Forelimb muscle (tissue), 1 donor: Measurements from ENCODE around the gene GALNT17. TPM values are rescaled to one million over a fixed set of nuclear protein-coding genes. Genes with fewer than 3 reads are reported as not detected.
A peak's percentile ranks its signal among the peaks of the same experiment; 100 is the strongest.

Source experiments
- DNase-seq: peaks from one replicate; pipeline ENCODE4 v3.0.0-alpha.2; 2013; ENCODE audit warnings: low read depth
- polyA plus RNA-seq: library from polyadenylated mRNA; unstranded; fragments of 120-200 nt; gene quantifications from one replicate; pipeline ENCODE4 v1.2.1, GENCODE V29; 2013; ENCODE audit not compliant: insufficient read length

The GALNT17 gene
- polyA plus RNA-seq, 1 donor: 35.4 TPM

DNA sequence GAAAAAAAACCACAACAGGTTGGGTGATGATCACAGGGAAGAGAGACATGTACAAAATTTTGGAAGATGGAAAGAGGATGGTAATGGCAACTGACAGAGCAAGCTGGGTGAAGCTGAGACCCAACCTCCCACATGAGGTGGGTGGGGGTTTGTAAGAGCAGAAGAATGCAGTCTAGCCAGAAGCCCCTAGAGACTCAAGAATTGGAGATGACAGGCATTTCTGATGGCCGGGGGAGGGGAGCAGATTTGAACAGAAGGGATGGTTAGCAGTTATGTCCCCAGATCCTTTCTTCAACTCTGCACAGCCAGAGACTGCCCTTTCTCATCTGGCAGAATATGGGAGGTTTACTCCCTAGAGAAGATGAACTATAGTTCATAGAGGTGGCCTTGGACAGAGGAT is 208.0 kb downstream of the GALNT17 start:
- no peak for DNase-seq

DNA sequence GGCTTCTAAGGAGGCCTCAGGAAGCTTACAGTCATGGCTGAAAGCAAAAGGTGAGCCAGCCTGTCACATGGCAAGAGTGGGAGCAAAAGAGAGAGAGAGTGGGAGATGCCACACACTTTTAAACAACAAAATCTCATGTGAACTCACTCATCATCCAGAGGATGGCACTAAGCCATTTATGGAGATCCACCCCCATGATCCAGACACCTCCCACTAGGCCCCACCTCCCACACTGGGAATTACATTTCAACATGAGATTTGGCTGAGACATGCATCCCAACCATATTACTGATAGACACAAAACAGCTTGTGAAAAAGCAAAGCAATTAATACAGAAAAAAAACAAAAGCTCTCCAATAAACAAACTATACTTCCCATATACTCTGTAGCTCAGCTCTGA is 210.3 kb downstream of the GALNT17 start:
- no peak for DNase-seq

DNA sequence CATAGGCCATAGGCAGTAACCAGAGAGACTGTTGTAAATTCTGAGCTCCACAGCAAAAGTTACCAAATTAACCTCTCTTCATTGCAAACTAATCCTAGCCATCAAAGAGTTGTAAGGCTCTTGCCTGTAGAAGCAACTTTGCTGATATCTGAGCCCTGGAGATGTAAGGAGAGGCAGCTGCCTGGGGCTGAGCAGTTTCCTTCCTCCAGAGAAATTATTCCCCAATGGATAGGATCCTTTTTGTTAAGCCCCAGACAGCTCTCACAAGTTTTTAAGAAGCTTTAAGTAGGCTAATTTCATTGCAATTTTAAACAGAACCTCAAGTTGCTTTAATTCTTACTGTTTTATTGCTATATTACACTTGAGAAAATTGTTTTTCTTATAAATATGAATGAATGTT is 211.1 kb downstream of the GALNT17 start:
- DNase-seq: no peak

DNA sequence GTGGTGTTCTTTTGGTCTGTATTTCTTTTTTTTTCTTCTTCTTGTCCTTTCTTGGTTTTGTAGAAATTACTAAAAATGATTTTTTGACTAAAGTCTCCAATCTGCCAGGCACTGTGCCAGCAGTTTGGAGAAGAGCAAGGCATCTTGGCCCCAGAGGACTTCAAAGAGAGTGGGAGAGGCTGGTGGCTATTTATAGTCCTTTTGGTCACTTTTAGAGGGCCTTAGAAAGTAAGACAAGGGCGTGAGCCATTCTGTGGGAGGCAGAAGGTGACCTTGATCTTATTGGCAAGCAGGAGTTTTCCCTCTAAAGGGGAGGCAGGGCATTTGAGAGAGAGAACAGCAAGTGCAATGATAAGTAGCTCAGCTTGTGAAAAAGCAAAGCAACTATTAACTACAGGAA is 211.9 kb downstream of the GALNT17 start:
- DNase-seq: no peak

DNA sequence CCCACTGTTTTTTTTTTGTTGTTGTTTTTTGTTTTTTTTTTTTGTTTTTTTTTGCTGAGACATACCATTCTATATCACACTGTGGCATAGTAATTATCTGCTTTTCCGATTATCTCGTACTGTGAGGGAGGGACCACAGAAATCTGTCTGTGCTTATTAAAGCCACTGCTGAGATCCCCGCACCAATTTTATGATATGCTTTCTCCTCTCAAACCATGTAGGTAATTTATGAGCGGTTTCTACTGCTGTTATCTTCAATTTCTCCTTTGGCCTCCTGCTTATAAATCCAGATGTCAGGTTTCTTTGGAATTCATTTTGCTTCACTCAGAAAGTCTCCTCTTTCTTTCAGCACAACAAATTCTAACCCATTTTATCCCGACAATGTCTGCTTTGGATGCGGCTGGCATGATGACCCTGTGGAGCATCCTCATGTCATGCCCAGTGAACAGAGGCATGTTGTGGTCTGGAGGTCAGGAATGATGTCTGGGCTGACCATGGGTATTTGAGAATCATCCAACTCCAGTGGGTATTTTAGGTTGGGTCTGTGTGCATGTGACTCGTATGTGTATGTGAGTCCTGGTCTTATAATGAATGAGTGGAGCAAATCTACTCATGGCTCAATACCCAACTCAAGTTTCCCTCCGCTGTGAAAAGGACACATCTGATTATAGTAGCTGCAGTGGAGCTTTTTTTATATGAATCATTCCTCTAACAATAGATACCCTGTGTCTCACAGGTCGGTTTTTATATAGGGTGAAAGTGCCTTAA is 213.4 kb downstream of the GALNT17 start:
- no peak for DNase-seq

DNA sequence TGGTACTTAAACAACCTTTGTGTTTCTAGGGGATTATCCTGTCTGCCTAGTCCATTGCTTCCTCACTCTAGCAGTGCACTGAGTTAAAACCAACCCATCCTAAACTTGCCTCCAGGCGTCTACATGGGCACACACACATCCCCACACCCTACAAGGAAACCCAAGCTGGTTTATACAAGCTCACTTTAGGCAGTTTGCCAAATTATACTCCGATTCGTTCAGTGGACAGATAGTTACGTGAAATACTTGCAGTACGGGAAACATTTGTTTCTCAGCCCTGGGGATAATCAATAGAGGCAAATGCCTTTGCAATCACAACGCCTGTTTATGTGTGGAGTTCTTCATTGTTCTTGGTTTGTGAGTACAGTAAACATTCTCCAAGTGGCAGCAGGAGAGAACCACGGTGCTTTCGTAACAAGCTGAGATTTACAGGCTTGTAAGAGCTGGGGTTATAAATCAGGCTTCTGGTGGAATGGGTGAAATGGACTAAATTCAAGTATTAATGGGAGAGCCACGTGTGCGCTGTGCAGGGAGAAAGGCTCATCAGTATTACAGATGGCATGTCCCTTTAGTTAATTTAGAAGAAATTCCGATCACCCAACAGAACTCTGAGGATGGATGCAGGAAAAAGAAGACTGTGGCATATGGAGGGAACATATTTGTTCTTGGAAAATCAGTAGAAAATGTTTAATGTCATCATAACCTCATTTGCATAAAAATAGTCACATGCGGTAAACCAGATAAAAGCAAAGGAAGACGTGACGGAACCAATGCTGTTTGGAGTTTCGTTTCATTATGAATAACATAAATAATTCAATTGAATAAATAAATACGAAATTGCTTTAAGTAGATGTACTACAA is 217.1 kb downstream of the GALNT17 start:
- no peak for DNase-seq

DNA sequence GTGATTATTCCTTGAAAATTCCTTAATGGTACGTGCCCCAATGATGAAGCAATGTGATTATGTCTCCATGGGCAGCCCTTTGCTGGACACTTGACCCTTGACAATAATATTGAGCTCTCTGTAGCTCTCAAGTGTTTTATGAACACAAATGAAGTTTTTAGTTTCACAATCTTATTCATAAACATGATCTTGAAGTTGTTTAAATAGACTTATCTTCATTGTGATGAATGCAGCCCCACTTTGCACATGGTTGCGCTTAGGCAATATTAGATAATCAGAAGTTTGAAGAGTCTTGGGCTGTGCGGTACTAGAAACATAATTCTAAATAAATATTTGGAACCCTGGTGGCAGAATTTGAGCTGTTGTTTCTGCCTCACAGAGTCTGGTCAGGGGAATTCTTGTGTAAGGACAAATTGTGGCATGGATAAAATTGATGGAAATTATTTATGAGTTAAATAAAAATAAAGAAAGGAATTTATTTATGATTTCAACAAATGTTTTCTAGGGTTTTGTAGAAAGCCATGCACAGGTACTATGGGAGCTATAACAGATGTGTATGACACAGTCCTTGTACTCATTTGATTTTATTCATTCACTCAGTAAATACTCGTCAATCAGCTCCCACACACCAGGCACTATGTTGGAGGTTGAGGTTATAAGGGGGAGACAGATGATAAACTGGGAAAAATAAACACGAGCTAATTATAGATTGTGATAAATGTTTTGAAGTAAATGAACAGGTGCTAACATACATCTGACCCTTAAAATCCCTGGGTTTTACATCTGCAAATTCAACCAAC is 217.9 kb downstream of the GALNT17 start:
- DNase-seq: no peak

DNA sequence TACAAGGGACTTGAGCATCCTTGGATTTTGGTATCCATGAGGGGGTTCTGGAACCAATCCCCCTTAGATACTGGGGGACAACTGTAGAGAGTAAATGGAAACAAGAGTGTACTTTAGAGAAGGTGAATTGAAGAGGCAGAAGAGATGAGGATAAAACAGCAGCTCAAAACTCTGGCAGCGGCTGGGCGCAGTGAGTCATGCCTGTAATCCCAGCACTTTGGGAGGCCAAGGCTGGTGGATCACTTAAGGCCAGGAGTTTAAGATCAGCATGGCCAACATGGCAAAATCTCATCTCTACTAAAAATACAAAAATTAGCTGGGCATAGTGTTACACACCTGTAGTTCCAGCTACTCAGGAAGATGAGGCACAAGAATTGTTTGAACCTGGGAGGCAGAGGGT is 218.7 kb downstream of the GALNT17 start:
- no peak for DNase-seq

DNA sequence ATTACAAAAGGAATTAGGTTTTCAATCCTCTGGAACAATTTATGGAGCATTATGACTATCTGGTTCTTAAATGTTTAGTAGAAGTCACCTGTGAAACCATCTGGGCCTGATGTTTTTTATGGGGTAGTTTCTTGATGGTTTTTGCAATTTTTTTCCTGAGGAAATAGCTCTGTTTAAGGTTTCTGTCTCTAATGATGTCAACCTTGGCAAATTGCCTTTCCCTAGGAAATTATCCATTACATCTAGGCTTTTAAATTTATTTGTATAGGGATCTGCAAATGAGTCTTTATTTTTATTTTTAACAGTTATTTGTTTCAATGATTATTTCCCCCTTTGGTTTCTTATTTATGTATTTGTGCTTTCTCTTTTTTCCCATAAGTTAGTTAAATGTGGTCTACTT is 222.8 kb downstream of the GALNT17 start:
- peak; percentile 55 for DNase-seq

DNA sequence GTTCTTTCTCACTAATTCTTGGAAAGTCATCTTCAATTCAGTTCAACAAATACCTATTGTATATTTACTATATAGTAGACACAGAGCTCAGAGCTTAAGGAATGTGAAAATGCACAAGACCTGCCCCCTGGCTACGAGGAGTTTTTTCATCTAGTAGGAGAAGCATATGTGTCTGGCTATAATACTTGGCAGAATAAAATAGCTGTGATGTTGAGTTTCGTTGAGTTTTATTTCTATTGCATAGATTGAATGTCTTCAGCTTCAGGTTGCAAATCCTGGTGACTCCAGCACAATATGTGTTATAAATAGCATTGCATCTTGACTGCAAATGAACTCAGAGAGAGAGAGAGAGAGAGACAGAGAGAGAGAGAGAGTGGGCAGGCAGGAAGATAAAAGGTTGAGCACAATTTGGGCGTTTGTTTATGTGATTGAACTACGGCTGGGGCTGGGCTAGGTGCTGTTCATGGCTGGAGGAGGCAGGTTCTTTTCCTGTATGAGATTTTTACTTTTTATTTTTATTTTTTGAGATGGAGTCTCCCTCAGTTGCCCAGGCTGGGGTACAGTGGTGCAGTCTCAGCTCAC is 229.6 kb downstream of the GALNT17 start:
- DNase-seq: no peak

DNA sequence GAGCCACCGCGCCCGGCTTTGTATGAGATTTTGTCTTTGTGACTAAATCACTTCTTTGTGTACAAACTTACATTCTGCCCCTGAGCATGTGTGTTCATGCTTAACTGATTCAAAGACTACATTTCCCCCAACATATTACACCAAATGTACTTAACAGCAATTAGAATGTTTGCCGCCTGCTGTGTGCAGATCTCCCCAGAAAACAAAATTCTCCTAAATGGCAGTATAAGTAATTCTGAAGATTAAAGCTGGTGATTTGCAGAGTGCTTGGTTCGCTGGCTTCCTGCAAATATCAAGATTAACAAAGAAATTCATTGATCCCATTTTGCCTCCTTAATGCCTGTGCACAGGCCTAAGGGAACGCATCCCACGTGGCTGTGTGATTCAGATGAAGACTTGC is 230.3 kb downstream of the GALNT17 start:
- no peak for DNase-seq

DNA sequence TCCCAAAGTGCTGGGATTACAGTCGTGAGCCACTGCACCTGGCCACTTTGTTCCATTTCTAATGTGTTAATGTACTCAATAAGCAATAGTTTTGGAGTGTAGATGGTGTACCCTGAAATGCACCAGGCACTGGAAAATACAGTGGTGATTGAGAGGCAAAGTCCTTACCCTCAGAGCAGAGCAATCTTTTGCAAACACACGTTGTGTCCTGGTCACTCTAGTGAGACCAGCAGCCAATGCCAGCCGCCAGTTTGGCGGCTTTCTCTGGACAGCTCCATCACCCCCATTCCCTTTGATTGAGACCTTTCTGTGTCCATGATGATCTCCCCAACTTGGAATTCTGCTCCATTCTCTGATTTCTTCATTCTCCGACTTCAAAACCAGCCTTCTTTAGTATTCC is 231.3 kb downstream of the GALNT17 start:
- DNase-seq: no peak

DNA sequence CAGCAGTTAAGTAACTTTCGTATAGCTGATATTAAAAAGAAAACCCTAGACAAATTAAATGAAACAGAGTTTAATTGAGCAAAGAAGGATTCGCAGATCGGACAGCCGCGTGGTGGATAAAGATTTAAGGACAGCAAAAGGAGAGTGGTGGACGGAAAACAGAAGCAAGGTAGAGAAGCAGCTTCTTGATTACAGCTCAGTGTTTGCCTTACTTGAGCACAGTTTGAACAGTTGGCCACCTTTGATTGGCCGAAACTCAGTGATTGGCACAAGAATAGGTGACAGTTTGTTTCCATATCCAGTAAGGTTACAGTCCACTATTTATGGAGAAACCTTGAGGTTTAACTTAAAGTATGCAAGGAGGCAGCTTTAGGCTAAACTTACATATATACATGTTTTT is 231.7 kb downstream of the GALNT17 start:
- DNase-seq: no peak

DNA sequence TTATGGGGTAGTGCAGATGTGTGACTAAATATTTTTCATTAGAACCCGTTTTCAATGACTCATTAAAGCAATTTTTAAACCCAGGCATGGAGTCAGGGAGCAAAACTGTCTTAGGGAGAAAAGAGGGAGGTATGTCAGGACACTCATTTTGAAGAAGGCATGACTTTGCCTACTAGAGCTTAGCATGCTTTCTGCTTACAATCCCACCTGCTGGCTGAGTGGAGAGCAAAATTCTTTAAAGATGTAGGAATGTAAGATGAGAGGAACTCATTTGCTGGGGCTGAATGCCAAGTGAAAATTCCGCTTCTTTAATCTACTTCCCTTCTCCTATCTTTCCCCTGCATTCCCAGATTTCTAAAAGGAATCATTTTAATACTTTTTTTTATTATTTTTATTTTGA is 232.6 kb downstream of the GALNT17 start:
- no peak for DNase-seq

DNA sequence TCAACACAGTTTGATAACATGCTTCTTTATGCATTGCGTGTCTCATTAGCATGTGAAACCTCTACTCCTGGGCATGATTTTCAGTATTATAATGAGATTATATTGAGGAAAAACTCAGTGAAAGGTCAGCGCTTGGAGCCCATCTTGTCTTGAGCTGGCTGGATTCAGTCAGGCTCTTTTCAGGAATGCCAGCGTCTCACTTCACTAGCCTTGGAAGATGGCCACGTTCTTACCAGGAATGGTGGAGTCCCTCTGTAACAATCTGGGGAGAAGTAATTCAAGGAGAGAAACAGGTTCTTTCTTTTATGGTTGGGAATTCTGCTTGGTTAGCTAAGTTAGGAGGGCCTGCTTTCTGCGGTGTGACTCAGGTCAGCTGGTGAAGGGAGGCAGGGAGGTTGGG is 241.0 kb downstream of the GALNT17 start:
- DNase-seq: no peak

DNA sequence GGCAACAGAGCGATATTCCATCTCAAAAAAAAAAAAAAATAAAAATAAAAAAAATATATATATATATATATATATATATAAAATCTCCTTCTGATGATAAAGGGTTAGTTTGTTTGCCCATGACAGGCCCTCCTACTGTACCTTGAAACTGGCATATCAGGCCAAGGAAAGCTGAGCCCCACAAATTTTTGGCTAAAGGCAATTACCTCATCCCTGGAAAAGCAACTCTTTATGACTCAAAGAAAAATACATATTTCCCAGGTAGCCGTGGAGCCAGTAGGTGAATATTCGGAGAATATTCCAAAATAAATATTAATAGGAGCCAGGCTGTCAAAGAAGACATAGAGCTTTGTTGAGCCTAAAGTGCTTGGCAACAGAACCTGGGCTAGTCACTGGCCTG is 245.1 kb downstream of the GALNT17 start:
- DNase-seq: no peak

DNA sequence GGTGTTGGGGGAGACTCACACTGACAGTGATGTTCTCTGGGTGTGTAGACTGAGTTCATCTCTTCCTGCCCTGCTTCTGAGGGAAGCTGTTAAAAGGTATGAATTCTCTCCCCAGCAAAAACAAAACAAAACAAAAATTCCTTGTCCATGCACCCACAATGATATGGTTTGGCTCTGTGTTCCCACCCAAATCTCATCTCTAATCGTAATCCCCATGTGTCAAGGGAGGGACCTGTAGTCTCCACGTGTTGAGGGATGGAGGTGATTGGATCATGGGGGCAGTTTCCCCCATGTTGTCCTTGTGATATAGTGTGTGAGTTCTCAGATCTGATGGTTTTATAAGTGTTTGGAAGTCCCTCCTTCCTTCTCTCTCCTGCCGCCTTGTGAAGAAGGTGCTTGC is 245.5 kb downstream of the GALNT17 start:
- no peak for DNase-seq

DNA sequence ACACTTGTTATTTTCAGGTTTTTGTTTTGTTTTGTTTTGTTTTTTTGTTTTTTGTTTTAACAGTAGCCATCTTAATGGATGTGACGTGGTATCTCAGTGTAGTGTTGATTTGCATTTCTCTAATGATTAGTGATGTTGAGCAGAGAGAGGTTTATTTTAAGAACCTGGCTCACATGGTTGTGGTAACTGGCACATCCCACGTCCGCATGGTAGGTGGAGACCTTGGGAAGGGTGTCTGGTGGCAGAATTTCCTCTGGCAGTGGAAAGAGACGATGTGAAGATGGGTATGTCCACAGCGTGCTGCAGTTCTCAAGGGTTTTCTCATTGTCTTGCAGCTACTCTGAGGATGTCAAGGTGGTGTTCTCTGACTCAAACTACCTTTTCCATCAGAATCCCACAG is 252.2 kb downstream of the GALNT17 start:
- no peak for DNase-seq

DNA sequence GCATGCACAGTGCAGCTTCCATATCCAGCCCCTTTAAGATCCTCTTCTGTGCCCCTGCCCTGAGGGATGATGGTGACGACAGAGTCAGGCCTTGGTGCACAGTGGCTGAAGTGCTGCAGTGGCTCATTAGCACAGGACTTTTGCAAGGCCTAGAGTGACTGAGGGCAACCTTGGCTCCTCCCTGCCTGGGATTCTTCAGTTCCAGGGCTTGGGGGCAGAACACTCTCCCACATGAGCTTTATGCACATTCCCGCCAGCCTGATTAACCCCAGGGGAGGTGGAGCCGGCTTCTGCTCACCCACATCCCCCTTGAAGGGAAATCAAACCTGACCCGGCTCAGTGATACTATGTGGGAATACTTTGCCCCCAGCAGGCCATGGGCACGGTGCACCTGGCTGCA is 253.4 kb downstream of the GALNT17 start:
- no peak for DNase-seq

DNA sequence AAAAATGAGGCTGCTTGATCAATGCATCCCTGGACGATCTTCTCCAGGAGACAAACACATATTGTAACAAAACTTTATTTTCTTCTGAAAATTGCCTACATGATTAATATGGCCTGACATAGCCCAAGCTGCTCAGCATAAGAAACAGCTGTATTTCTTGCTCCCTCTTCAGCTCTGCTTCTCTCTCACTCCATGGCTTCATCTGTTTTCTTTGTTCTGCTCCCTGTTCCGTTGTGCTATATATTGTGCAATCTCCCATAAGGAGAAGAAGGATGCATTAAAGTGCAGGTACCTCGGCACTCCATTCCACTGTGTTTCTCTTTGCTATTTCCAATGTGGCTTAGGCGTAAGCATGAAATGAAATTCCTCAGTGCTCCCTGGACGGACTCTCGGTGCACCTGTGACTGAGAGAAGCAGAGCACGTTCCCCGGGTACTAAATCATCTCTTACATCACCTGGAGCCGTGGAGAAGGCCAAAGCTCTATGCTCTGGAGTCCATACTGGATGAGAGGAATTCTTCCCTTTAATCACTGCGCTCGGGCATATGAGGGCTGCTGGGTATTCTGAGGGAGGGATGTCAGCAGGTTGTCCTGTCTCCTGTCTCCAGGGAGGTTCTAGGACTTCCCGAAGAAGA is 254.3 kb downstream of the GALNT17 start:
- DNase-seq: no peak

DNA sequence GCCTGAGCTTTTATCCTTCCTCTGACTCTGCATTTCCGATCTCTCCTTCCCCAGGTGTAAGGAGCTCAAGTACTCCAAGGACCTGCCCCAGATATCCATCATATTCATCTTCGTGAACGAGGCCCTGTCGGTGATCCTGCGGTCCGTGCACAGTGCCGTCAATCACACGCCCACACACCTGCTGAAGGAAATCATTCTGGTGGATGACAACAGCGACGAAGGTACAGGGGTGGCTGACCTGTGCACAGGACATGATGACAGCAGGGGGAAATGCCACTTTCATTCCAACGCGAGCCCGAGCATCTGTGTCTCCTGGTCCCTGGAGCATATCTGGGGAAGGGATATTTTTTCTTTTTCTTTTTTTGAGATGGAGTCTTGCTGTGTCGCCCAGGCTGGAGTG is 256.2 kb downstream of the GALNT17 start:
- no peak for DNase-seq

DNA sequence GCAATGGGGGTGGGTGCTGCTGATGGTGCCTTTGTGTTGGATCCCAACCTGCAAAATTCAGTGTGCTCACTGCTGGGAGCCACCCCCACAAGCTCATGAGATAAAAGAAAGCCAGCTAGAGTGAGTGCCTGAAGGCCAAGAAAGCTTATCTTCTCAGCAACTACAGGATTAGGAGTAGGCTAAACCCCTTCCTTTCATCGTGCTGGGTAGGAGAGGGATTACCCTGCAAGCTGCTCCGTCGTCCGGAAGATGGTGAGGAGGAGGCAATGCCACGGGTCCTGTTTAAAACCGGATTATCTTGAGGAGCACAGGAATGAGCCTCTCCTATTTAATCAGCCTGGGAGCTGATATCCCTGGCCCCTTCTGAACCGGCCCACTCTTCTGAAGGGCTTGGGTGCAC is 258.0 kb downstream of the GALNT17 start:
- DNase-seq: no peak
